ENCODE measurements around the gene GLT8D1. TPM values are rescaled to one million over a fixed set of nuclear protein-coding genes. Genes with fewer than 3 reads are reported as not detected.
"Not testable (repeated sequence)": the region's sequence is repeated elsewhere in the genome, so short reads cannot be mapped to it uniquely, and the experiment has no call there.

Gene GLT8D1
- total RNA-seq, 1 experiment from 2014 or later: 42.1 TPM

GRCh38 chr3:52679199-52679538 is 26.4 kb downstream of the GLT8D1 start:
- Histone ChIP-seq H3K9me2 (ENCODE audit: insufficient read depth) (no peaks in the 10 kb centered on the region), H3K4me3 (replicated peaks in 1 of 2; ENCODE audit: low read depth in 1 of 2, low read length in 2 of 2) (no peak overlapping the region), H3K9me3 (ENCODE audit: control insufficient read depth in 1 of 2, insufficient read depth in 1 of 2, low read depth in 1 of 2, low read length in 2 of 2) (no peaks in the 10 kb centered on the region), H4K20me1 (ENCODE audit: insufficient read depth) (no peaks in the 10 kb centered on the region), H3K4me2 (ENCODE audit: low read length) (no peak overlapping the region), H3K4me1 (ENCODE audit: control insufficient read depth in 1 of 2, insufficient read depth in 2 of 2, low read length in 2 of 2) (peaks cover 8 to 12% of the 10 kb centered on the region in 2 experiments; a peak in 3 of 4 replicates), H3K9ac (ENCODE audit: low read length) (no peak overlapping the region), H3K27ac (ENCODE audit: low read depth, low read length) (no peak overlapping the region), H3K79me2 (ENCODE audit: insufficient read depth, low read length) (peaks cover 38% of the 10 kb centered on the region), H3K27me3 (ENCODE audit: insufficient read depth, low read length) (no peaks in the 10 kb centered on the region), H3K36me3 (ENCODE audit: control insufficient read depth in 1 of 2, insufficient read depth in 2 of 2, low read length in 2 of 2) (peaks cover 16 to 25% of the 10 kb centered on the region in 2 experiments), H2AFZ (ENCODE audit: low read depth, low read length, poor library complexity, severe bottlenecking) (no peak overlapping the region)
- RAD21 ChIA-PET (ENCODE audit: low non-redundant PET in 1 of 2, low total read pairs in 2 of 2, uncharacterized antibody in 2 of 2, unreplicated experiment in 2 of 2): no interaction called here
- intact Hi-C loops (cut with micrococcal nuclease): no loop called here
- no peak for TF ChIP-seq RAD21 (IDR thresholded peaks at IDR 0.05; ENCODE audit: low read depth)
- TF ChIP-seq YY1 (IDR thresholded peaks at IDR 0.05; ENCODE audit: extremely low read depth, insufficient replicate concordance, low read depth, low read length): no peak
- TF ChIP-seq CEBPB (IDR thresholded peaks at IDR 0.05; ENCODE audit: low read depth): no peak
- TF ChIP-seq SP1 (IDR thresholded peaks at IDR 0.05; ENCODE audit: low read depth): no peak
- ATAC-seq (no peak), DNase-seq (ENCODE audit: low read depth, low spot score) (no peak)
- CTCF ChIA-PET: interaction anchor here (0.7 kb wide), 1 partner anchor 143 kb away, joined by 3 read pairs; the partner anchor contains the start of gene UQCC5
- POLR2A ChIA-PET: no interaction called here
- no TSS peak for BruUV-seq (replicated peaks)

DNA sequence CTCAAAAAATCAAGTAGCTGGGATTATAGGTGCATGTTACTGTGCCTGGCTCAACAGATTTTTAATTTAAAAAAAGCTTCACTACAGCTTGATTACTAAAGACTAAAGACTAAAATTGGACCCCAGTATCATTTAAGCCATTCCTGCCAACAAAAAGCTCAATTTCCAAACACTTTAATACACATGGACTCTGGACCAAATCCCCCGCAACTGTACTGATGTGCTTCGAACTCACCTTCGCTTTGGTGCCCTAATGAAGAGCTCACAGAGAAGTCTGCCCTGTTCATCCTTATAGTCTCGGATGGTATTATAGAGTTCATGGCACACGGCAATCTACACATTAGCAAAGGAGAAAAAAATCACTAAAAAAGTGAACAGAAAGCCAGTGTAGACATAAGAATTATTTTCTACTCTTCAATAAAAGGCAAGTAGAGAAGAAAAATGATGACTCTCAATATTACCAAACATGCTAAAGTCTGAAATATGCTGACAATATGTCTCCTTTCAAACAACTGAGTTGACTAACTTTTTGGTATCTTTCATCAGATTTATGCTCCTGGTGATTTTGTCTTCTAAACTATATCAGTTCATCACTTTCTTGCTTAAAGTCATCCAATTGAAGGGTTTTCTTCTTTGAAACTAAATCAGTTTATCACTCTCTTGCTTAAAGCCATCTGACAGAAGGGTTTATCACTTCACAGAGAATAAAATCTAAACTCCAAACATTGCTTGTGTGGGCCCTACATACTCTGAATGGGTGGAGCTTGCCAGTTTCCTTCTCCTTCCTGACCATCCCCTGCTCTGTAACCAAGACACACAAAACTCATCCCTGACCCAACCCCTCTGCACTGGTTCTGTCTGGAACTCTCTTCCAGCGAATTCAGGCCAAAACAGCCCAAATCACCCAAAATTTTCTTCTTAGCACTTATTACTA is 27.1 kb downstream of the GLT8D1 start:
- intact Hi-C loops (cut with micrococcal nuclease): no loop called here
- Histone ChIP-seq H3K9ac (ENCODE audit: low read length) (no peak overlapping the region), H3K27ac (ENCODE audit: low read depth, low read length) (no peak overlapping the region), H4K20me1 (ENCODE audit: insufficient read depth) (no peaks in the 10 kb centered on the region), H2AFZ (ENCODE audit: low read depth, low read length, poor library complexity, severe bottlenecking) (no peak overlapping the region), H3K4me1 (ENCODE audit: control insufficient read depth in 1 of 2, insufficient read depth in 2 of 2, low read length in 2 of 2) (peaks cover 8 to 12% of the 10 kb centered on the region in 2 experiments; a peak in 3 of 4 replicates), H3K4me2 (ENCODE audit: low read length) (no peak overlapping the region), H3K4me3 (replicated peaks in 1 of 2; ENCODE audit: low read depth in 1 of 2, low read length in 2 of 2) (no peak overlapping the region), H3K36me3 (ENCODE audit: control insufficient read depth in 1 of 2, insufficient read depth in 2 of 2, low read length in 2 of 2) (peaks cover 16 to 25% of the 10 kb centered on the region in 2 experiments), H3K9me2 (ENCODE audit: insufficient read depth) (no peaks in the 10 kb centered on the region), H3K9me3 (ENCODE audit: control insufficient read depth in 1 of 2, insufficient read depth in 1 of 2, low read depth in 1 of 2, low read length in 2 of 2) (no peaks in the 10 kb centered on the region), H3K27me3 (ENCODE audit: insufficient read depth, low read length) (no peaks in the 10 kb centered on the region), H3K79me2 (ENCODE audit: insufficient read depth, low read length) (peaks cover 32% of the 10 kb centered on the region)
- TF ChIP-seq EZH2 (IDR thresholded peaks at IDR 0.05): no peak
- no peak for TF ChIP-seq RAD21 (IDR thresholded peaks at IDR 0.05; ENCODE audit: low read depth)
- TF ChIP-seq SP1 (IDR thresholded peaks at IDR 0.05; ENCODE audit: low read depth): no peak
- TF ChIP-seq, protein P1, sequence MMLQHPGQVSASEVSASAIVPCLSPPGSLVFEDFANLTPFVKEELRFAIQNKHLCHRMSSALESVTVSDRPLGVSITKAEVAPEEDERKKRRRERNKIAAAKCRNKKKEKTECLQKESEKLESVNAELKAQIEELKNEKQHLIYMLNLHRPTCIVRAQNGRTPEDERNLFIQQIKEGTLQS (IDR thresholded peaks at IDR 0.05): no peak
- TF ChIP-seq REST (IDR thresholded peaks at IDR 0.05; ENCODE audit: low read depth): no peak
- no peak for TF ChIP-seq EGR1 (IDR thresholded peaks at IDR 0.05; ENCODE audit: low read depth)
- TF ChIP-seq JUND (IDR thresholded peaks at IDR 0.05): no peak
- no peak for TF ChIP-seq ELF1 (IDR thresholded peaks at IDR 0.05; ENCODE audit: borderline replicate concordance, low read depth)
- ATAC-seq (no peak), DNase-seq (ENCODE audit: low read depth, low spot score) (no peak)
- ChIA-PET CTCF (no interaction called here), RAD21 (ENCODE audit: low non-redundant PET in 1 of 2, low total read pairs in 2 of 2, uncharacterized antibody in 2 of 2, unreplicated experiment in 2 of 2) (no interaction called here), POLR2A (no interaction called here)
- no TSS peak for BruUV-seq (replicated peaks)

GRCh38 chr3:52676201-52676600 is 29.4 kb downstream of the GLT8D1 start:
- peaks cover 17% of the 10 kb centered on the region for H3K79me2 ChIP-seq (ENCODE audit: insufficient read depth, low read length)
- POLR2A ChIA-PET; H2AFZ ChIP-seq (ENCODE audit: low read depth, low read length, poor library complexity, severe bottlenecking); H3K9me3 ChIP-seq (ENCODE audit: control insufficient read depth in 1 of 2, insufficient read depth in 1 of 2, low read depth in 1 of 2, low read length in 2 of 2); H3K9ac ChIP-seq (ENCODE audit: low read length); DNase-seq (ENCODE audit: low read depth, low spot score); intact Hi-C loops (cut with micrococcal nuclease); H3K27ac ChIP-seq (ENCODE audit: low read depth, low read length); BruUV-seq (replicated peaks); H3K9me2 ChIP-seq (ENCODE audit: insufficient read depth); H3K4me3 ChIP-seq (replicated peaks in 1 of 2; ENCODE audit: low read depth in 1 of 2, low read length in 2 of 2); ATAC-seq; CTCF ChIA-PET; H3K27me3 ChIP-seq (ENCODE audit: insufficient read depth, low read length); RAD21 ChIA-PET (ENCODE audit: low non-redundant PET in 1 of 2, low total read pairs in 2 of 2, uncharacterized antibody in 2 of 2, unreplicated experiment in 2 of 2); H4K20me1 ChIP-seq (ENCODE audit: insufficient read depth); H3K4me2 ChIP-seq (ENCODE audit: low read length): not testable (repeated sequence)
- peaks cover 10 to 15% of the 10 kb centered on the region in 2 experiments for H3K4me1 ChIP-seq (ENCODE audit: control insufficient read depth in 1 of 2, insufficient read depth in 2 of 2, low read length in 2 of 2)
- peaks cover 16 to 25% of the 10 kb centered on the region in 2 experiments for H3K36me3 ChIP-seq (ENCODE audit: control insufficient read depth in 1 of 2, insufficient read depth in 2 of 2, low read length in 2 of 2)
